HT1080 (cell line): ENCODE data around the gene FOSB. TPM values are rescaled to one million over a fixed set of nuclear protein-coding genes. Genes with fewer than 3 reads are reported as not detected.

Experiments used
- DNase-seq: peaks from one replicate; pipeline ENCODE4 v3.0.0-alpha.2; 2015; ENCODE audit warnings: low read depth
- total RNA-seq: library from RNA; depleted of rRNA; stranded (reverse); fragments of >200 nt; shearing (Covaris generic); gene quantifications from 2 replicates; pipeline ENCODE4 v1.2.3, GENCODE V29; 2014

The FOSB gene
- total RNA-seq, 1 experiment from 2014 or later, result 0.53 TPM

- DNase-seq, result no peak
These were observed 711 bp upstream of the FOSB start for GRCh38 chr19:45467115-45467455.

GRCh38 chr19:45468159-45468651 lies 409 bp downstream of the FOSB start:
- no peak for DNase-seq

GRCh38 chr19:45468803-45469131 lies 971 bp downstream of the FOSB start:
- no peak for DNase-seq

GRCh38 chr19:45469132-45469944 lies 1.5 kb downstream of the FOSB start:
- peak; percentile 93 for DNase-seq

GRCh38 chr19:45469945-45470761 lies 2.4 kb downstream of the FOSB start:
- peak; percentile 62 for DNase-seq

- no peak for DNase-seq
These were observed 2.9 kb downstream of the FOSB start for GRCh38 chr19:45470762-45471081.

- no peak for DNase-seq
These were observed 3.5 kb downstream of the FOSB start for GRCh38 chr19:45471111-45471930.

GRCh38 chr19:45471931-45472562 lies 4.3 kb downstream of the FOSB start:
- DNase-seq, result no peak

- DNase-seq, result no peak
These were observed 5.0 kb downstream of the FOSB start for GRCh38 chr19:45472563-45473366.

- DNase-seq, result no peak
These were observed 5.5 kb downstream of the FOSB start for GRCh38 chr19:45473367-45473681.

GRCh38 chr19:45473682-45474605 lies 6.1 kb downstream of the FOSB start:
- DNase-seq, result no peak

GRCh38 chr19:45474606-45475521 lies 7.1 kb downstream of the FOSB start:
- DNase-seq, result no peak

- no peak for DNase-seq
These were observed 7.9 kb downstream of the FOSB start for GRCh38 chr19:45475537-45476291.

GRCh38 chr19:45476304-45476703 lies 8.5 kb downstream of the FOSB start:
- DNase-seq, result no peak

- no peak for DNase-seq
These were observed 9.4 kb downstream of the FOSB start for GRCh38 chr19:45477186-45477585.

- no peak for DNase-seq
These were observed 10.1 kb downstream of the FOSB start for GRCh38 chr19:45477713-45478453.
